Panc1 (cell line): Measurements from ENCODE around the gene BCL11B. TPM values are rescaled to one million over a fixed set of nuclear protein-coding genes. Genes with fewer than 3 reads are reported as not detected.

Experiments used
- ATAC-seq: fragments of 200-7000 bp; cut with Tn5 transposase; 2 replicates; pipeline ENCODE4 v1.9.1; 2020; ENCODE audit warnings: mild to moderate bottlenecking, moderate library complexity
- BruUV-seq: library from RNA; stranded (reverse); fragments of 400-500 nt; replicated peaks from 2 replicates; lab custom pipeline; 2021; lab: Mats Ljungman, UMichigan
- CTCF ChIA-PET: fragments of 300-600 bp; sonication (Branson Sonifier 250); formaldehyde crosslinking; loops from one replicate; lab custom pipeline; 2022; ENCODE audit warnings: antibody characterized with exemption; lab: Charles Lee
- POLR2A ChIA-PET: fragments of 300-600 bp; sonication (Branson Sonifier 250); formaldehyde crosslinking; loops from one replicate; lab custom pipeline; 2022; ENCODE audit warnings: antibody characterized with exemption; lab: Charles Lee
- DNase-seq: peaks from one replicate; pipeline ENCODE4 v3.0.0-alpha.2; 2010; ENCODE audit warnings: low read depth, low spot score
- H3K27ac ChIP-seq: 2 replicates; pipeline ENCODE4 v1.5.1; 2011; ENCODE audit warnings: mild to moderate bottlenecking, low read length, inconsistent platforms
- H3K27me3 ChIP-seq: fragments of 200-500 bp; sonication (Bioruptor generic); 2 replicates; pipeline ENCODE4 v1.6.0; 2014; ENCODE audit warnings: low read length, inconsistent platforms; ENCODE audit not compliant: control insufficient read depth, insufficient read depth
- H3K36me3 ChIP-seq: fragments of 200-500 bp; sonication (Bioruptor generic); 2 replicates; pipeline ENCODE4 v1.5.1; 2014; ENCODE audit warnings: inconsistent platforms, mild to moderate bottlenecking, low read length, moderate library complexity; ENCODE audit not compliant: control insufficient read depth, insufficient read depth
- H3K4me1 ChIP-seq: 2 replicates; pipeline ENCODE4 v1.5.1; 2011; ENCODE audit warnings: inconsistent platforms, mild to moderate bottlenecking, low read length, moderate library complexity; ENCODE audit not compliant: control insufficient read depth, insufficient read depth
- H3K4me3 ChIP-seq, 2 experiments: 2 replicates each; pipeline ENCODE4 v1.5.1; 2011 to 2012; ENCODE audit warnings: low read depth in 2 of 2, low read length in 2 of 2, mild to moderate bottlenecking in 2 of 2, inconsistent platforms in 1 of 2, moderate library complexity in 1 of 2
- H3K9me3 ChIP-seq: fragments of 200-500 bp; sonication (Bioruptor generic); 2 replicates; pipeline ENCODE4 v1.5.1; 2014; ENCODE audit warnings: low read depth, mild to moderate bottlenecking, inconsistent platforms, low read length, moderate library complexity; ENCODE audit not compliant: control insufficient read depth, insufficient read depth
- CTCF ChIP-seq: fragments of 450-650 bp; IDR thresholded peaks from 2 replicates; pipeline ENCODE4 v1.5.1; 2017; ENCODE audit warnings: mild to moderate bottlenecking
- POLR2AphosphoS5 ChIP-seq: IDR thresholded peaks from 2 replicates; pipeline ENCODE4 v1.6.1; 2012; ENCODE audit warnings: mild to moderate bottlenecking, low read depth, low read length, moderate library complexity
- REST ChIP-seq, 2 experiments: IDR thresholded peaks; 2 replicates each; pipeline ENCODE4 v1.6.1; 2011 to 2012; ENCODE audit warnings: low read depth in 2 of 2, control low read depth in 1 of 2, low read length in 1 of 2, mild to moderate bottlenecking in 1 of 2, moderate library complexity in 1 of 2; ENCODE audit not compliant: insufficient read depth in 1 of 2
- SIN3A ChIP-seq: IDR thresholded peaks from 2 replicates; pipeline ENCODE4 v1.6.1; 2012; ENCODE audit warnings: low read depth, mild to moderate bottlenecking, low read length, moderate library complexity, borderline replicate concordance; ENCODE audit not compliant: insufficient read depth
- TCF7L2 ChIP-seq: IDR thresholded peaks from 2 replicates; pipeline ENCODE4 v1.6.1; 2011; ENCODE audit warnings: mild to moderate bottlenecking, low read depth, low read length, inconsistent platforms
- in situ Hi-C: cut with HindIII; loops from 2 replicates; pipeline ENCODE4 v1.10.0; 2016; ENCODE audit warnings: low sequenced_read_pairs, low pct_unique_long_range_greater_than_20kb
- intact Hi-C: fragments of 100-400 bp; cut with micrococcal nuclease; formaldehyde crosslinking; loops from one replicate; pipeline ENCODE4 v1.10.0; 2022; ENCODE audit not compliant: unreplicated experiment
- total RNA-seq: library from RNA; stranded (reverse); gene quantifications from one replicate; pipeline ENCODE4 v1.2.1, GENCODE V29; 2021; ENCODE audit not compliant: unreplicated experiment

Gene BCL11B
- total RNA-seq, 1 experiment from 2014 or later, result 0.23 TPM

- in situ Hi-C loops, result no loop called here
- intact Hi-C loops, result no loop called here
- H3K4me1 ChIP-seq, result no peaks in the 10 kb centered on the region
- no TSS peak for BruUV-seq
- H3K36me3 ChIP-seq, result no peaks in the 10 kb centered on the region
- CTCF ChIA-PET, result no interaction called here
- H3K9me3 ChIP-seq, result no peaks in the 10 kb centered on the region
- H3K27me3 ChIP-seq, result no peaks in the 10 kb centered on the region; the same call in 1 of the 2 replicates
- ATAC-seq, result no peak
- no peak overlapping the region for H3K4me3 ChIP-seq
- no peak for TF ChIP-seq SIN3A
- TF ChIP-seq TCF7L2, result no peak
- no peak for TF ChIP-seq POLR2AphosphoS5
- TF ChIP-seq CTCF, result no peak
- no peak for TF ChIP-seq REST (IDR thresholded peaks at IDR 0.05; ENCODE audit: insufficient read depth in 1 of 2, low read depth in 2 of 2, low read length in 1 of 2)
- POLR2A ChIA-PET, result no interaction called here
- no peak overlapping the region for H3K27ac ChIP-seq
- no peak for DNase-seq
Observed at GRCh38 chr14:99138999-99139865, 132.8 kb downstream of the BCL11B start.

GRCh38 chr14:99137913-99138571, 134.0 kb downstream of the BCL11B start:
- H3K9me3 ChIP-seq, result no peaks in the 10 kb centered on the region
- intact Hi-C loops (no loop called here), in situ Hi-C loops (no loop called here)
- no peak for TF ChIP-seq POLR2AphosphoS5
- TF ChIP-seq SIN3A, result no peak
- DNase-seq (no peak), ATAC-seq (no peak)
- H3K36me3 ChIP-seq, result no peaks in the 10 kb centered on the region
- no peak overlapping the region for H3K27ac ChIP-seq
- no TSS peak for BruUV-seq
- H3K4me1 ChIP-seq, result no peaks in the 10 kb centered on the region
- CTCF ChIA-PET, result no interaction called here
- no peaks in the 10 kb centered on the region; the same call in 1 of the 2 replicates for H3K27me3 ChIP-seq
- H3K4me3 ChIP-seq, result no peak overlapping the region
- POLR2A ChIA-PET, result no interaction called here
